Activated naive CD4-positive, alpha-beta T cell treated with anti-CD3 and anti-CD28 coated beads, Interleukin-2, amount 50 U/mL, for 16 hours (primary cell): ENCODE measurements around the gene KIRREL3.

Source experiments
- DNase-seq: peaks from one replicate; pipeline ENCODE4 v3.0.0-alpha.2; 2020

KIRREL3 gene

DNA sequence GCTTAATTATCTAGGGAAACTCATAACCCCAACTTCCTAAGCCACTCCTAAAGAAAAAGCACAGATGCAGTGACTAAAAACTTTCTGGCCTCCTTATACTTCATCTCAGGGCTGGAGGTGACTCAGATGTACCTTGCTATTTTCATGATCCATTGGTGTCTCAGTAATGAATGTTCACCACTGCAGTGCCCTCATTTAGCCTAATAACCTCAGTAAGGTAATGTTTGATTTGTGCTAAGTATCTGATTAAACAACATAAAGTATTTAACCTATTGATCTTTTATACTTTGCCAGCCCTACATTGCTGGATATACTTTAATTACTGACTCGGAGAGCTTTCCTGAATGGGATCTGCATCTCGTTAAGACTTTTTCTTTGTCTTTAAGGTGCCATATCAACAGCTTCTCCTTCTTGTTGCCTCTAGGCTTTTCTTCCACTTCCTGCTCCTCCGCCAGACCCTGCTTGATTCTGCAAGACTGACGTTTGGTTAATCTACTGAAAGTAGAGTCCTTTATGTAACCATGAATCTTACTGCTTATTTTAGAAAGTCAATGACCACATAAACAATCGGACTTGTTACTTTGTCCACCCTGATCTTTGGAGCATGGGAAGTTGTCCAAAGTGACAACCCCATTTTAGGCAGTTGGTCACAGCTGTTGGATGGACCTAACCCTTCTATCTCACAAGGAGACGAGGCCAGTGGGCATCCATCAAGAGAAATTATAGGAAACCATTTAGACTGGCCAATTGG, 342.1 kb downstream of the KIRREL3 start:
- DNase-seq, result no peak

GRCh38 chr11:126655807-126656128, 344.8 kb downstream of the KIRREL3 start:
- DNase-seq, result no peak

DNA sequence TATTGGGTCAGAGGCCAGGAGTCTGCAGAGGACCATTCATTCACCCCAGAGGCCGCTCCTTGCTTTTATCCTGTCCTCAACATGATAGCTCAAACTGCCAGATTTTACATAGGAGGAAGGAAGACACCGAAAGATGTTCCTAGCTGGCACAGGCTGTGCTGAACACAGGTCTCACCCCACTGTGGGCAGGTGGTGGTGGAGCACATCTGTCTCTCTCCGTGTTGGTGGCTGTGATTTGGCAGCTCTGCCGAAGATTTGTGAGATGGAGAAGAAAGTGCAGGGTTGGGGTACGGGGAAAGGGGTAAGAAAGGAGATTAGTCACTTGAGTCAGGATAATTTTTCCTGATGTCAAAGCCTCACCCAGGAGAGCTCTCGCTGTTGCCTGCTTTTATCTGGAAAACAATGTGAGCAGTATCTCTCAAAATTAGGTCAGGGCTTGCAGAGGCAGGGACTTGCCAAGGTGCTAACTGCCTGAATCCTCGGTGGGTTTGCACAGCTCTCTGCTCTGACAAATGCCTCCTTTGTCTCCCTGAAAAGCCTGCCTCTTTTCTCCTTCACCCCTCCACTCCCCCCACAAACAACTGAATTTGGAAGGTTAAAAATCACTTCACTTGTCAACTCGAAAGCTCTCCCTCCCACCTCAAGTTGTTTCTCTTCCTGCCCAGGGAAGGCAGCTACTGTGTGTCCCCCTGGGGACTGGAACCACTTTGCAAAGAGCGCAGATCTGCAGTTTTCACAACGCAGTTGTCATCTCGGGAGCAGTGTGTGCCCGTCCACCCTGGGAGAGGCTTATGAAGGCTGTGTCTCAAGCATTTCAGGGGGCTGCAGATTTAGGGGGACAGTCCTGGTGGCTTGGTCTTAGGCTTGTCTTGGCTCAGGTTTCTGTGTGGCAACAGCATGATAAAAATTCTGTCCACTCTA, 345.4 kb downstream of the KIRREL3 start:
- no peak for DNase-seq

- no peak for DNase-seq
Observed at GRCh38 chr11:126653040-126653439, 347.5 kb downstream of the KIRREL3 start.

- no peak for DNase-seq
Observed at GRCh38 chr11:126647735-126648134, 352.8 kb downstream of the KIRREL3 start.

- DNase-seq, result no peak
Observed at GRCh38 chr11:126646701-126647557, 353.6 kb downstream of the KIRREL3 start.

GRCh38 chr11:126645186-126645585, 355.4 kb downstream of the KIRREL3 start:
- no peak for DNase-seq

DNA sequence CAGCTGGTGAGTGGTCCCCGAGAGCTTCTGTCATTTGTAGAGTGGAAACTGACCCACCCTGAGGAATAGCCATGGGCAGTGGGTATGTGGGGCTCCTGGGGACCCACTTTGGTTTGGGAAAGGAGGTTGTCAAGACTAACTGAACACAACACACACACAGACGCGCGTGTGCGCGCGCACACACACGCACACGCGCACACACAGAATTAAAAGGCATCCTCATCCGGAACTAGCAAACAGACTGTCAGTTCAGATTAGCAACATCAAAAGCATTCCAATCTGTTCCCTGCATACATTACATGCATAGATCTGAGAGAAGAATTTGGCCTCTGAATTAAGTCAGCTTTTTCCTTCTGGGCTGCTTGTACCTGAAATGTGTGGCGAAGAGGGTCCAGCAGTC, 360.4 kb downstream of the KIRREL3 start:
- DNase-seq, result no peak

DNA sequence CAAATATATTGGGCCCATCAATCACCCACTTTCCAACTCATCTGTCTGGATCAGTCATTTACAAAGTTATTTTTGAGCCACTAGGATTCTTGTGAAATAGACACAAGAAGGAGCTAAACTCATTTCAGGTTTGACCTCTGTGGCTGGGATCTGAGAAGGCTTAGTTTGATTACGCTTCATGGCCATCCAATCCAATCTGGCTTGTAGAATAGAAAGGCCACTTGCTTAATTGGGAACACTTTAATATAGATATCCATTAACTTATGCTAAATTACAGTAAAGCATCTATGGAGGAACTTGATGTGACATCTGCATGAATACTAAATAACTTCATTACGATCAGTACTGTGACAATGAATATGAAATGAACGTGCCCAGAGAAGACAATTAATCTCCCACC, 360.9 kb downstream of the KIRREL3 start:
- no peak for DNase-seq

GRCh38 chr11:126638648-126639047, 361.9 kb downstream of the KIRREL3 start:
- no peak for DNase-seq

DNA sequence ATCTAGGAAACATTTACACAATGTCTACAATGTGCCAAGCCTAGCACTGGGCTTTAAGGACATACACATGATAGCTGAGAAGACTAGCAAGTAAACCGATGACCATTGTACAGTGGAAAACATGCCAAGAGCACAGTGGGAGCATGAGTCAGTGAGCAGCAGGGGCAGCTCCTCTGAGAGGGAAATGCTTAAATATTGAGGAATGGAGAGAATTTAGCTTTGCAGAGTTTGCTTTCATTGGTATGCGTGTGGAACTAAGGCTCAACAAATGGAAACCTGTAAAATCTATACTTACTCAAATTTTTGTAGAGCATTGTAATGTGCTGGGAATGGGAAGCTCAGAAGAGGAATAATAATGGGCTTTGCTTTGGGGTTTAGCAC, 362.8 kb downstream of the KIRREL3 start:
- DNase-seq, result no peak

- DNase-seq, result no peak
Observed at GRCh38 chr11:126636911-126637794, 363.4 kb downstream of the KIRREL3 start.

GRCh38 chr11:126635511-126635910, 365.1 kb downstream of the KIRREL3 start:
- DNase-seq, result no peak

DNA sequence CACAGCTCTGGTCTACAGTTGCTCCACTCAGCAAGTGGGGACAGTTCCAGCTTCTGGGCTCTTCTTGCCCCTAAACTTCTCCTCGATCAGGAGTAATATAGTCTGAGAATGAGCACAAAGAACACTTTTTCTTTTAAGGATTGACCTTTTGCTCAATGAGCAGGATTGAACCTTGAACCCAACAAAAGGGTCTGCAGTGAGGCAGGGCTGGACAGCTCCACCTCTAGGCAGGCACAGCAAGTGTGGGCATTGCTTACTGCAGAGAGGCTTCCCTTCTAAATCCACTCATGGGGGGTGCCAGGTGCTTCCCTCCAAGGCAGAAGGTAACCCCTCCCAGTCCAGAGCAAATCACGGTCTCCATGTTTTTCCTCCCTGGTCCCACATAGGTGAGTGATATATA, 365.6 kb downstream of the KIRREL3 start:
- DNase-seq, result no peak

DNA sequence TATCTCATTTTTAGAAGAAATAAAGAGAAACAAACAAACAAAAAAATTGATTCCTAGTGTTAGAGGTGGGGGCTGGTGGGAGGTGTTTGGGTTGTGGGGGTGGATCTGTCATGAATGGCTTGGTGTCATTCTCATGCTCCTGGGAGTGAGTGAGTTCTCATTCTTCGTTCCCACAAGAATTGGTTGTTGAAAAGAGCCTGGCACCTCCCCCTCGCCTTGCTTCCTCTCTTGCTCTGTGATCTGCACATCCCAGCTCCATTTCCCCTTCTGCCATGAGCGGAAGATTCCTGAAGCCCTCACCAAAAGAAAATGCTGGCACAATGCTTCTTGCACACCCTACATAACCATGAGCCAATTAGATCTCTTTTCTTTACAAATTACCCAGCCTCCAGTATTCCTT, 367.2 kb downstream of the KIRREL3 start:
- DNase-seq, result no peak

- DNase-seq, result no peak
Observed at GRCh38 chr11:126630893-126631798, 369.4 kb downstream of the KIRREL3 start.

DNA sequence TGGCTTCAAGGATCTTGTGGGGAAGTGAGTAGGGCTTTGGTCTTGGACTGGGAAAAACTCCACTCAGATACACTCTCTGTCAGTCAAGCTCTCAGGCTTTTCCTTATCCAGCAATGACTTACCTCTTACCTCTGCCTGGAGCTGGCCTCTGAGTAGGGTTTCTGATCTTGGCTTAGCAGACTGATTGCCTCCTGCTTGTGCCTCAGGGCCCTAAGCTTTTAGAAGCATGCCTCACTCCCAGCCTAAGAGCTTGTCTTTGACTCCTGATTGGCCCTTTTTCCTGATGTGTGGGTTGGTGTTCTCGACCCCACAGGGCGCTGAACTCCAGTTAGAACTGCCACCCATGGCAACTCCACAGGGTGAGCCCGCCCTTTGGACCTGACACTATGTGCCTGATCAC, 370.1 kb downstream of the KIRREL3 start:
- no peak for DNase-seq

DNA sequence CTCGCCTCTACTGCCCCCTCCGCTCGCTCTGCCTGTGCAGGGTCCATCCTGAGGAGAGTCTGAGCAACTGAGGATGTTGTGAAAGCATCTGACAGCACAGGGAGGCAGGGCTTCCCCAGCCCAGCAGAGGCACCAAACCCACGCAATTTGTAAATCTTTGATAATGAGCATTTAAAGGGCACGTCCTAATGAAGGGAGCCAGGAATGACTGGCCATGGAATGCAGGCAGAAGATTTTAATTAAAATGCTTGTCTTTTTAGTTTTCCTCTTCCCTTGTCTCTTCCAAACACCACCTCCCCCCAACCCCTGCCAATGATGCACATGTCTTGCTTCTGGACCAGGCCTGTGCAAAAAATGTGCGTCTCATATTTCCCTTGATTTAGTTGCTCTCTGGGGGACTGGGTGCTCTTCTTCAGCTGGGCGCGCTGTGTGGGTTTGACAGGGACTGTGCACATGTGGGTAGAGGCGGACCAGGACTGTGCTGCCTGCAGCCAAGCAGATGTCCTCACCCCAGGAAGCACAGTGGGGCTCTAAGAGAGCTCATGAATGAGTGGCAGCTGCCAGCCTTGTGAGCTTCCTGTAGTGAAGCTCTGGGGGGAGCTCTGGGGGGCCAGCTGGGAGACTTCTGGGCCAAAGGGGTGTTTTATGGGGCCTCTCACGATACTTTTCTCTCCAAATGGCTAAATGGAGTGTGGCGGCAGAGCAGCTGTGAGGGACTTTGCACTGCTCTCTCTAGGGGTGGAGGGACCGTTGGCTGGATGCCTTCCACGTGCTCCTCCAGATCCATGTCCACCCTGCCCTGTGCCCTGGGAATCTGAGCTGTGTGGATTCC, 371.6 kb downstream of the KIRREL3 start:
- DNase-seq, result no peak

GRCh38 chr11:126628450-126628789, 372.1 kb downstream of the KIRREL3 start:
- DNase-seq, result no peak

GRCh38 chr11:126627421-126627820, 373.1 kb downstream of the KIRREL3 start:
- no peak for DNase-seq
